Articular chondrocyte of knee joint (primary cell): ENCODE data around the gene FAM24B. TPM values are rescaled to one million over a fixed set of nuclear protein-coding genes. Genes with fewer than 3 reads are reported as not detected.

Experiments
- total RNA-seq: library from RNA; depleted of rRNA; stranded (reverse); fragments of >200 nt; gene quantifications from 2 replicates; pipeline ENCODE4 v1.2.3, GENCODE V29; 2012

FAM24B gene
- 4.1 TPM in 2 replicates for total RNA-seq

GRCh38 chr10:122879339-122880273 is at the start of gene FAM24B:
TSS of gene FAM24B (minus strand) at chr10:122879581. CDS start at chr10:122850515, 29,066 bp downstream.

DNA sequence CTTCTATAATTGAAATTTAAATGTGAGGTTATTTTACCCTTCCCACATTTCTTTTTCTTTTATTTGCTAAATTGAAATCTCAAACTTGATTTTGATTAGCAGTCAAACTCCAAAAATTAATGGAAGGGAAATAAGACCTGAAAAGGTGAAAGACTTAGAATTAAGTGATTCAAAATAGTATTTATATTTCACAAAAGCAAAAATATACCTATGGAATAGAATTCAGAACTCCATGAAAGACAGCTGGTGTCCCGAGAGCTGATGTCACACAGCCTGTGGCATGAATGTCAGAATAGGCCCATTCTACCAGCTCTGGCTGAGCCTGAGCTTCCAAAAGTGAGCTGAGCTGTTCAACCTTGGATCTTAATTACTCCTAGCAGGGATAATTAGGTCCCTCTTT is 30.9 kb upstream of the FAM24B start, which contains the start of gene FAM24A:
Gene FAM24A, plus strand, starts transcription at position 301 of the 400 bp plus-strand sequence. CDS start 1,025 bp downstream, outside the sequence.

DNA sequence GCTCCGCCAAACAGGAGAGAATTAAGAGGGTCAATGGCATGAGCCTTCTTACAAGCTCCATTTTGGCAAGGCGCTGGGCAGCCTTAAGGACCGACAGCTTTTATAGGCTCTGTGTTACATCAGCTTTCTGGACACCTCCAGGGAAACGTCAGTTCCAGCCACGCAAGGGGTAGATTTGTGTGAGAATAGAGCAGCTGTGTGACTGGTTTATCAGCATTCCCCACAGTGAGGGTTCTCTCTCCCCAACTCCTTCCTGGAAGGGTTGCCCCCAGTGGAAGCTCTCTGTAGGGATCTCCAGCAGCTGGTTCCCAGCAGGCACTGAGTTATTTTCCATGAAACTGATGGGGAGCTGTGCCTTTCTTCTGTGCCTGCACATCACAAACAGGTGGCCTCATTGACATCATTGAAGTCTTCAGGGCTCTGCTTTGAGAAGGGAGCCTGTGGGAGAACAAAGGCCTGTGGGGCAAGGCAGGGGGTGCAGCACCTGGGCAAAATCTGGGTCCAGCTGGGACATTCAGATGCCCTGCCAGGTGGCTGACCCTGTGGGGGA is 33.5 kb downstream of the FAM24B start, which contains the start of gene CUZD1:
Gene CUZD1, minus strand, starts transcription at position 75 of the 550 bp plus-strand sequence. Its CDS starts 14 bp downstream, at position 61.

Other genes with a start within 250 kb of the FAM24B start
- gene C10orf120, start 179.7 kb downstream of the FAM24B start, total RNA-seq = not detected in 2 replicates
- gene CUZD1, start 33.7 kb downstream of the FAM24B start, total RNA-seq = 0.43 and 0.91 TPM in 2 replicates
- not detected in 2 replicates for gene FAM24A, start 31.0 kb upstream of the FAM24B start, total RNA-seq
- 9.5 and 10.6 TPM in 2 replicates for gene C10orf88, start 74.6 kb upstream of the FAM24B start, total RNA-seq
- 4.1 and 5.1 TPM in 2 replicates for gene PSTK, start 100.8 kb upstream of the FAM24B start, total RNA-seq
- gene IKZF5, start 129.2 kb upstream of the FAM24B start, total RNA-seq = 7.8 and 9.0 TPM in 2 replicates
- 11.8 and 13.7 TPM in 2 replicates for gene ACADSB, start 129.4 kb upstream of the FAM24B start, total RNA-seq